Activated T-cell treated with anti-CD3 and anti-CD28 coated beads for 24 hours (primary cell): ENCODE data around the gene RABGAP1L.
"Not testable (repeated sequence)": the region's sequence is repeated elsewhere in the genome, so short reads cannot be mapped to it uniquely, and the experiment has no call there.

Experiments used
- DNase-seq: peaks from one replicate; pipeline ENCODE4 v3.0.0-alpha.2; 2020; ENCODE audit warnings: low read depth

Gene RABGAP1L

GRCh38 chr1:174884566-174884965 lies 725.2 kb downstream of the RABGAP1L start:
- no peak for DNase-seq

- DNase-seq = no peak
Measured at GRCh38 chr1:174890024-174890423, 730.7 kb downstream of the RABGAP1L start.

- DNase-seq = no peak
Measured at GRCh38 chr1:174892016-174892415, 732.7 kb downstream of the RABGAP1L start.

GRCh38 chr1:174894117-174894762 lies 734.9 kb downstream of the RABGAP1L start:
- no peak for DNase-seq

- DNase-seq = not testable (repeated sequence)
Measured at GRCh38 chr1:174895610-174896009, 736.3 kb downstream of the RABGAP1L start.

- DNase-seq = no peak
Measured at GRCh38 chr1:174898102-174898797, 738.9 kb downstream of the RABGAP1L start.

- no peak for DNase-seq
Measured at GRCh38 chr1:174900317-174900716, 741.0 kb downstream of the RABGAP1L start.

- no peak for DNase-seq
Measured at GRCh38 chr1:174902531-174903099, 743.3 kb downstream of the RABGAP1L start.

- no peak for DNase-seq
Measured at GRCh38 chr1:174911606-174912005, 752.3 kb downstream of the RABGAP1L start.

GRCh38 chr1:174912264-174912663 lies 752.9 kb downstream of the RABGAP1L start:
- DNase-seq = peak; percentile 28

GRCh38 chr1:174913225-174913903 lies 754.0 kb downstream of the RABGAP1L start:
- DNase-seq = no peak

GRCh38 chr1:174914991-174915390 lies 755.7 kb downstream of the RABGAP1L start:
- no peak for DNase-seq

- no peak for DNase-seq
Measured at GRCh38 chr1:174916846-174917245, 757.5 kb downstream of the RABGAP1L start.

- DNase-seq = no peak
Measured at GRCh38 chr1:174920093-174920492, 760.8 kb downstream of the RABGAP1L start.

- DNase-seq = no peak
Measured at GRCh38 chr1:174922121-174922520, 762.8 kb downstream of the RABGAP1L start.

- no peak for DNase-seq
Measured at GRCh38 chr1:174923820-174924219, 764.5 kb downstream of the RABGAP1L start.

- DNase-seq = no peak
Measured at GRCh38 chr1:174928541-174928940, 769.2 kb downstream of the RABGAP1L start.

GRCh38 chr1:174931214-174931613 lies 771.9 kb downstream of the RABGAP1L start:
- DNase-seq = no peak

- no peak for DNase-seq
Measured at GRCh38 chr1:174932587-174932986, 773.3 kb downstream of the RABGAP1L start.

GRCh38 chr1:174935961-174936727 lies 776.8 kb downstream of the RABGAP1L start:
- no peak for DNase-seq

GRCh38 chr1:174938281-174939007 lies 779.1 kb downstream of the RABGAP1L start:
- DNase-seq = no peak
